GM12878 (cell line): Measurements from ENCODE around the gene ELSPBP1. TPM values are rescaled to one million over a fixed set of nuclear protein-coding genes. Genes with fewer than 3 reads are reported as not detected.
A peak's percentile ranks its signal among the peaks of the same experiment; 100 is the strongest.
"Not testable (repeated sequence)": the region's sequence is repeated elsewhere in the genome, so short reads cannot be mapped to it uniquely, and the experiment has no call there.

Experiments
- ATAC-seq: fragments of 200-7000 bp; cut with Tn5 transposase; 3 replicates; pipeline ENCODE4 v1.9.1; 2020; ENCODE audit warnings: mild to moderate bottlenecking, moderate library complexity
- BruUV-seq: library from RNA; stranded (reverse); fragments of 400-500 nt; replicated peaks from 2 replicates; lab custom pipeline; 2021; lab: Mats Ljungman, UMichigan
- CTCF ChIA-PET: fragments of 300-600 bp; sonication (Branson Sonifier 250); formaldehyde crosslinking; extraction: SDS; loops from one replicate; lab custom pipeline; 2021; ENCODE audit warnings: inconsistent platforms; lab: Yijun Ruan, JAX
- POLR2A ChIA-PET: fragments of 350-600 bp; formaldehyde crosslinking; extraction: SDS; loops from one replicate; lab custom pipeline; 2021; ENCODE audit warnings: inconsistent platforms; lab: Charles Lee
- RAD21 ChIA-PET: fragments of 300-600 bp; sonication (Branson Sonifier 250); formaldehyde crosslinking; loops from one replicate; lab custom pipeline; 2023; ENCODE audit warnings: antibody characterized with exemption; ENCODE audit not compliant: unreplicated experiment; lab: Charles Lee
- SMC1A ChIA-PET: fragments of 300-600 bp; sonication (Branson Sonifier 250); formaldehyde crosslinking; loops from one replicate; lab custom pipeline; 2023; ENCODE audit not compliant: unreplicated experiment, uncharacterized antibody; lab: Charles Lee
- DNase-seq: peaks from one replicate; pipeline ENCODE4 v3.0.0-alpha.2; 2011; ENCODE audit warnings: low read depth, low spot score
- FAIRE-seq: peaks from 3 replicates; lab custom pipeline; 2011; peaks lifted over from hg19 to GRCh38; lab: Jason Lieb, UNC
- H2AFZ ChIP-seq: 2 replicates; pipeline ENCODE4 v1.6.0; 2011; ENCODE audit warnings: low read depth, low read length, control low read depth; ENCODE audit not compliant: control insufficient read depth
- H3K27ac ChIP-seq: 2 replicates; pipeline ENCODE4 v1.5.1; 2011; ENCODE audit warnings: control low read depth; ENCODE audit not compliant: control insufficient read depth, insufficient read depth
- H3K27me3 ChIP-seq, 2 experiments: replicated peaks in 1 of 2; 2 replicates each; pipeline versions ENCODE4 v1.6.0 to v1.6.1; 2011; ENCODE audit warnings: low read length in 1 of 2; ENCODE audit not compliant: control insufficient read depth in 2 of 2, insufficient read depth in 2 of 2
- H3K36me3 ChIP-seq, 2 experiments: 2 replicates each; pipeline ENCODE4 v1.5.1; 2011; ENCODE audit warnings: low read length in 1 of 2; ENCODE audit not compliant: control insufficient read depth in 2 of 2, insufficient read depth in 2 of 2
- H3K4me1 ChIP-seq: 2 replicates; pipeline ENCODE4 v1.6.1; 2011; ENCODE audit warnings: mild to moderate bottlenecking, low read length, moderate library complexity, mixed read lengths; ENCODE audit not compliant: control insufficient read depth, insufficient read depth
- H3K4me2 ChIP-seq: 2 replicates; pipeline ENCODE4 v1.6.0; 2011; ENCODE audit warnings: control low read depth; ENCODE audit not compliant: control insufficient read depth, insufficient read depth
- H3K4me3 ChIP-seq: fragments of 200-600 bp; sonication (generic); 2 replicates; pipeline ENCODE4 v1.5.1; 2016
- H3K79me2 ChIP-seq: 2 replicates; pipeline ENCODE4 v1.6.0; 2011; ENCODE audit warnings: low read length; ENCODE audit not compliant: control insufficient read depth, insufficient read depth
- H3K9ac ChIP-seq: 2 replicates; pipeline ENCODE4 v1.8.0; 2011; ENCODE audit warnings: low read length, control low read depth, mixed read lengths; ENCODE audit not compliant: control insufficient read depth, insufficient read depth
- H3K9me3 ChIP-seq: replicated peaks from 3 replicates; pipeline ENCODE4 v1.5.1; 2011; ENCODE audit warnings: mild to moderate bottlenecking, low read length; ENCODE audit not compliant: control insufficient read depth, insufficient read depth
- H4K20me1 ChIP-seq: 2 replicates; pipeline ENCODE4 v1.6.0; 2011; ENCODE audit not compliant: control insufficient read depth, insufficient read depth
- CTCF ChIP-seq, 3 experiments: IDR thresholded peaks in 2 of 3; conservative IDR thresholded peaks in 1 of 3; 2 replicates each; pipeline ENCODE4 v1.5.1; 2011; ENCODE audit warnings: low read depth in 3 of 3, low read length in 3 of 3, mild to moderate bottlenecking in 3 of 3, control low read depth in 2 of 3, moderate library complexity in 2 of 3, inconsistent platforms in 1 of 3, mixed read lengths in 1 of 3; ENCODE audit not compliant: control insufficient read depth in 2 of 3, insufficient read depth in 1 of 3; ENCODE audit errors: extremely low read depth in 1 of 3
- MXI1 ChIP-seq: fragments of 150-350 bp; IDR thresholded peaks from 2 replicates; pipeline ENCODE4 v1.6.1; 2011; ENCODE audit warnings: low read depth, mild to moderate bottlenecking, inconsistent platforms, low read length, improper control_type of control experiment
- ZBTB4 ChIP-seq: fragments of 450-650 bp; formaldehyde crosslinking; IDR thresholded peaks from 2 replicates; pipeline ENCODE4 v1.4.0; 2022; ENCODE audit warnings: mild to moderate bottlenecking, moderate library complexity
- WGBS: methylation state at CpG from one replicate; pipeline ENCODE4 v1.1.6; 2016; ENCODE audit warnings: low lambda C conversion rate; ENCODE audit not compliant: insufficient replicate concordance, insufficient coverage; ENCODE audit errors: missing lambda C conversion rate; 5-methylcytosine and 5-hydroxymethylcytosine counted together
- in situ Hi-C: fragments of 300-500 bp; cut with MboI; formaldehyde crosslinking; loops from 9 replicates; pipeline ENCODE4 v1.14.3; 2018; ENCODE audit warnings: mixed read lengths
- intact Hi-C: fragments of 100-400 bp; cut with micrococcal nuclease; formaldehyde crosslinking; loops from one replicate; pipeline ENCODE4 v1.14.2; 2022; ENCODE audit not compliant: unreplicated experiment
- polyA plus RNA-seq, 11 experiments: library from polyadenylated mRNA; depleted of rRNA in 4 of 11; unstranded in 6 of 11; stranded (reverse) in 5 of 11; fragments of >200 nt; fragmentation: Nextera tagmentation in 4 of 11; fragmentation: Illumina TruSeq in 1 of 11; extraction: Ambion mirVana in 4 of 11; extraction: Trizol in 1 of 11; gene quantifications; 1 replicate in 1 of 11; 2 replicates in 10 of 11; pipeline versions ENCODE4 v1.2.1 to v1.2.3, GENCODE V29; 2011 to 2016; ENCODE audit warnings: inconsistent platforms in 2 of 11, missing spikeins in 2 of 11, low read depth in 1 of 11
- total RNA-seq, 4 experiments: library from RNA; depleted of rRNA in 3 of 4; stranded (reverse); fragments of >200 nt in 3 of 4; fragmentation: Illumina TruSeq in 1 of 4; extraction: Trizol in 1 of 4; gene quantifications; 2 replicates each; pipeline versions ENCODE4 v1.2.1 to v1.2.3, GENCODE V29; 2013 to 2021

The ELSPBP1 gene
- total and polyA plus RNA-seq, 10 of the 15 experiments (the other 5 are each of a cell fraction or from before 2014, with no cell fraction given): not detected

DNA sequence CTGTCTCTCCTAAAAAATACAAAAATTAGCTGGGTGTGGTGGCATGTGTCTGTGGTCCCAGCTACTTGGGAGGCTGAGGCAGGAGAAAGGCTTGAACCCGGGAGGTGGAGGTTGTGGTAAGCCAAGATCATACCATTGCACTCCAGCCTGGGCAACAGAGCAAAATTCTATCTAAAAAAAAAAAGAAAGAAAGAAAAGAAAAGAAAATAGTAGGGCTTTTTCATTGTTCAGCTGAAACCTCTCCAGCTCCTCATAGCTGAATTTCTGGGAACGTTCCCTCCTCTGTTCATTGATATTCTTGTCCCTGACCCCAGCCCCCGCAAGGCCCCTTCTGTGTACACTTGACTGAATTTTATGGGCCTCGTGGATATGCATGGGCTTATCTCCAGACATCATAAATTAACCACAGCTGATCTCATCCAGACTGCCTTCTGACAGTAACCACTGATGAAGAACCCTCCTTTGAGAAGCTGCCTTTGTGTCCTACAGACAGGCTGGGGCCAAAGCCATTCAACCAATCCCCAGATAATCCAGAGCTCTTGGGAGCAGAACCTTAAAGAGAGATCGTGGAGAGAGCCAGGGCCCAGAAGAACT is at the start of gene ELSPBP1 (continued):
- TF ChIP-seq MXI1 (no peak), ZBTB4 (CRISPR knock-in tag) (no peak)

DNA sequence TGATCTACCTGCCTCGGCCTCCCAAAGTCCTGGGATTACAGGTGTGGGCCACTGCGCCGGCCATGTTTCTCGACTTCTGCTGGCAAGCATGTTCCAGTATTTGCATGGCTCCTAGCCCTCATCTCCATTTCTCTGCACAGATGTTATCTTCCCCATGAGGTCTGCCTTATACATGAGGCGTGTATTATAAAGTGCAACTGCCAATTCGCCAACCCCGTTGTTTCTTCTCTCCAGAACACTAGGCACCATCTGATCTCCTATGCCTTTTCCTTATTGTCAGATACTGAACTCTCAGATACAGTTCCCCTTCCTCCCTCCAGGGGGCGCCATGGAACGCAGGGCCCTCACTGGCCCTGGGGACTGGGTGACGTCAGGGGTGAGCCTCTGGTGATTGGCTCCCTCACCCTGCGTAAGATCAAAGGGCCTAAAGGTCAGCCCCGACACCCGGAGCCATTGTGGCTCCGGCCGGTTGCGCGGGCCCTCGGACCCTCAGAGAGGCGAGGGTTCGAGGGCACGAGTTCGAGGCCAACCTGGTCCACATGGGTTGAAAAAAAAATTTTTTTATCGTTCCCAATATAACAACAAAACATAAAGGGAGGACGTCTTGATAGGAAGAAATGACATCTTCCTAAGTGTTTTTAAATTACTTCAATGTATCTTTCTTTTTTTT is 44.4 kb upstream of the ELSPBP1 start:
- WGBS: 65% methylated on average over 21 of the region's 24 CpGs
- H3K36me3 ChIP-seq, H3K9ac ChIP-seq, H3K4me2 ChIP-seq, FAIRE-seq, DNase-seq, H3K4me1 ChIP-seq, H3K27me3 ChIP-seq, BruUV-seq, in situ Hi-C loops, H2AFZ ChIP-seq, H4K20me1 ChIP-seq, POLR2A ChIA-PET, H3K79me2 ChIP-seq, intact Hi-C loops, H3K4me3 ChIP-seq, SMC1A ChIA-PET, RAD21 ChIA-PET, CTCF ChIA-PET, H3K9me3 ChIP-seq, H3K27ac ChIP-seq, ATAC-seq: not testable (repeated sequence)
- TF ChIP-seq CTCF (IDR thresholded peaks at IDR 0.05 in 2 of 3, conservative IDR thresholded peaks at IDR 0.05 in 1 of 3; ENCODE audit: control insufficient read depth in 2 of 3, extremely low read depth in 1 of 3, insufficient read depth in 1 of 3, low read depth in 3 of 3, low read length in 3 of 3): peak in 1 of 3 experiments; percentile 24; a peak in 1 of 6 replicates

DNA sequence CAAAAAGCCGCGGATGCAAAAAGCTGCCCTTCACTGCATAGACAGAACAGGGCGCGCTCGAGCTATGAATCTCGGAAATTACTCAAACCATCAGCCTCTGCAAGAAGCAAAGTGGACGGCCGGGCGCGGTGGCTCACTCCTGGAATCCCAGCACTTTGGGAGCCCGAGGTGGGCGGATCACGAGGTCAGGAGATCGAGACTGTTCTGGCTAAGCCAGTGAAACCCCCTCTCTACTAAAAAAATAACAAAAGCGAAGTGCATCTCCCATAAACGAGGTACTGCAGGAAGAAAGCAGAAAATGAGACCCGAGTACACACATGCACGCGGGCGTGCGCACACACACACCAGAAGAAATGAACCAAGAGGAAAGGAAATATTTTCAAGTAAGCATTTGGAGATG is 42.3 kb upstream of the ELSPBP1 start:
- H3K36me3 ChIP-seq, in situ Hi-C loops, ATAC-seq, SMC1A ChIA-PET, H3K9ac ChIP-seq, intact Hi-C loops, H3K9me3 ChIP-seq, H3K4me2 ChIP-seq, H3K79me2 ChIP-seq, H2AFZ ChIP-seq, H3K4me3 ChIP-seq, CTCF ChIA-PET, H4K20me1 ChIP-seq, POLR2A ChIA-PET, H3K4me1 ChIP-seq, H3K27ac ChIP-seq, H3K27me3 ChIP-seq, BruUV-seq, RAD21 ChIA-PET, FAIRE-seq, DNase-seq: not testable (repeated sequence)
- no CpG with 5 or more reads among the region's 21 CpGs for WGBS
